Measurements from ENCODE around the gene RNASEH2A. TPM values are rescaled to one million over a fixed set of nuclear protein-coding genes. Genes with fewer than 3 reads are reported as not detected.

RNASEH2A gene
- polyA plus RNA-seq, 2 of the 4 experiments (the other 2 are of a cell fraction) = 37.2 to 45.5 TPM

DNA sequence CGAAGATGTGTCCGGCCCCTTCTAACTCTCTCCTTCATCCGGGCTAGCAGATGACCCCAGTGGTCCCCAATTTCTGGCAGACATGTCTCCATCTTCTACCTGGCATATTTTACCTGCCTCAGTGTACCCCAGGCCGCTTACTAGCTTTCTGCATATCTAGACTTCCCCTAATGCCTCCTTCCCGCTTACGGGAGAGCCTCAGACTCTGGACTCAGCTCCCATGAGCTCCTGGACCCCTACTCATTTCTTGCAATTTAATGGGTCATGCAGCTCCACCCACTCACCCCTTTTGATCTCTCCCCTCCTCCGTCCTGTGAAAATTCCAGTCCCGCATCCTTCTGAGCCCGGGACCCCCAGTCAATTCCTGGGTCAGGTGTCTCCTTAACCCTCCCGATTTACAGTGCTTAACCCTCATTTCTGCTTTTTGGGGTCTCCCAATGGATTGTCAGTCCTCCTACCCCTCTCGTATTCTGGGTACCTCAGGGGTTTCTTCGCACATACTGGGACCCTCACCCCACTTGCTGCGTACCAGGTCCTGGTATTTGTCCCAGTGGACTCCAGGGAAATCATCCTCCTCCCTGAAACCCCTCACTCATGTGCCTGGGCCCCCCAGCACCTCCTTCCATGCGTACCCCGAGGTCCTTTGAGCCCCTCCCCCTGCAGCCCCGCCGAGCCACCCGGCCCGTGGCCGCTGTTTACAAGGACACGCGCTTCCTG, 15.6 kb upstream of the RNASEH2A start:
- FAIRE-seq (no peak), DNase-seq (ENCODE audit: low read depth in 1 of 2, low spot score in 1 of 2) (no peak), ATAC-seq (no peak)
- CTCF ChIA-PET = interaction anchor here (0.7 to 17.4 kb wide), 4 partner anchors 8 to 57 kb away, joined by 3 to 901 read pairs (median 6); partner anchors contain the start of gene HOOK2
- 16% methylated on average over 13 of the region's 22 CpGs for WGBS (ENCODE audit: missing lambda C conversion rate)
- TF ChIP-seq CBX2 (IDR thresholded peaks at IDR 0.05; ENCODE audit: borderline replicate concordance, low read depth) = no peak
- TF ChIP-seq HOXA7 (CRISPR knock-in tag; IDR thresholded peaks at IDR 0.05) = peak; percentile 61; the same call in 1 of the 2 replicates
- no peak for TF ChIP-seq JUN (IDR thresholded peaks at IDR 0.05)
- no peak for TF ChIP-seq MAZ (IDR thresholded peaks at IDR 0.05; ENCODE audit: borderline replicate concordance, low read depth, low read length)
- no peak for TF ChIP-seq MYC (IDR thresholded peaks at IDR 0.05; ENCODE audit: borderline replicate concordance, low read length)
- TF ChIP-seq, protein P1, sequence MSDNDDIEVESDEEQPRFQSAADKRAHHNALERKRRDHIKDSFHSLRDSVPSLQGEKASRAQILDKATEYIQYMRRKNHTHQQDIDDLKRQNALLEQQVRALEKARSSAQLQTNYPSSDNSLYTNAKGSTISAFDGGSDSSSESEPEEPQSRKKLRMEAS (IDR thresholded peaks at IDR 0.05) = peak; percentile 97; the same call in 1 of the 2 replicates
- no peak for TF ChIP-seq ZNF302 (CRISPR knock-in tag; IDR thresholded peaks at IDR 0.05)
- TF ChIP-seq PHF8 (IDR thresholded peaks at IDR 0.05; ENCODE audit: borderline replicate concordance, low read depth) = no peak
- TF ChIP-seq TFCP2L1 (CRISPR knock-in tag; IDR thresholded peaks at IDR 0.05) = peak; percentile 13; the same call in 1 of the 2 replicates
- H3K27ac ChIP-seq = peak overlapping the region; percentile 96 to 99
- POLR2A ChIA-PET = interaction anchor here (1.2 to 6.5 kb wide), 7 partner anchors 8 to 54 kb away, joined by 7 to 122 read pairs (median 8); partner anchors contain the start of genes GET3 and RNASEH2A
- peaks cover 56% of the 10 kb centered on the region for H3K4me1 ChIP-seq
- peak overlapping the region; percentile 99 for H3K4me2 ChIP-seq
- H3K4me3 ChIP-seq = peak overlapping the region; percentile 92
- no peaks in the 10 kb centered on the region for H3K9me3 ChIP-seq

DNA sequence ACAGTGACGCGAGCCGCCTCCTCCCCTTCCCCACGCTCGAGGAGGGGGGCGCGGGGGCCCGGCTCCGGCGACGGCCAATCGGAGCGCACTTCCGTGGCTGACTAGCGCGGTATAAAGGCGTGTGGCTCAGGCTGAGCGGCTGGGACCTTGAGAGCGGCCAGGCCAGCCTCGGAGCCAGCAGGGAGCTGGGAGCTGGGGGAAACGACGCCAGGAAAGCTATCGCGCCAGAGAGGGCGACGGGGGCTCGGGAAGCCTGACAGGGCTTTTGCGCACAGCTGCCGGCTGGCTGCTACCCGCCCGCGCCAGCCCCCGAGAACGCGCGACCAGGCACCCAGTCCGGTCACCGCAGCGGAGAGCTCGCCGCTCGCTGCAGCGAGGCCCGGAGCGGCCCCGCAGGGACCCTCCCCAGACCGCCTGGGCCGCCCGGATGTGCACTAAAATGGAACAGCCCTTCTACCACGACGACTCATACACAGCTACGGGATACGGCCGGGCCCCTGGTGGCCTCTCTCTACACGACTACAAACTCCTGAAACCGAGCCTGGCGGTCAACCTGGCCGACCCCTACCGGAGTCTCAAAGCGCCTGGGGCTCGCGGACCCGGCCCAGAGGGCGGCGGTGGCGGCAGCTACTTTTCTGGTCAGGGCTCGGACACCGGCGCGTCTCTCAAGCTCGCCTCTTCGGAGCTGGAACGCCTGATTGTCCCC, 14.9 kb upstream of the RNASEH2A start, which contains the start of gene JUNB:
TSS of gene JUNB (plus strand) at position 142 of the 706 bp plus-strand sequence. CDS start at position 428, 286 bp downstream.
- ChIA-PET CTCF (interaction anchor here (0.7 to 17.4 kb wide), 8 partner anchors 8 to 90 kb away, joined by 3 to 901 read pairs (median 3); partner anchors contain the start of genes DNASE2 and HOOK2), POLR2A (interaction anchor here (1.0 to 6.5 kb wide), 9 partner anchors 9 to 376 kb away, joined by 3 to 122 read pairs (median 7); partner anchors contain the start of genes DNASE2, GET3 and RNASEH2A)
- FAIRE-seq (no peak), DNase-seq (ENCODE audit: low read depth in 1 of 2, low spot score in 1 of 2) (peak; percentile 75 to 95), ATAC-seq (peak; percentile 42 to 60)
- Histone ChIP-seq H3K27ac (peak within 1 kb of the TSS; percentile 96 to 99), H3K4me2 (peak within 1 kb of the TSS; percentile 99), H3K4me3 (peak within 1 kb of the TSS; percentile 92), H3K4me1 (peaks cover 55% of the 10 kb centered on the region), H3K9me3 (no peaks in the 10 kb centered on the region)
- 3% methylated on average over 14 of the region's 73 CpGs for WGBS (ENCODE audit: missing lambda C conversion rate)
- TF ChIP-seq JUN (IDR thresholded peaks at IDR 0.05) (peak; percentile 94 to 98), TP53 (CRISPR knock-in tag; IDR thresholded peaks at IDR 0.05) (no peak), HOXB5 (CRISPR knock-in tag; IDR thresholded peaks at IDR 0.05) (peak; percentile 39; the same call in 1 of the 2 replicates), KDM1A (IDR thresholded peaks at IDR 0.05; ENCODE audit: low read depth) (no peak), PHF8 (IDR thresholded peaks at IDR 0.05; ENCODE audit: borderline replicate concordance, low read depth) (peak; percentile 70), NR3C1 (IDR thresholded peaks at IDR 0.05) (no peak), MAZ (IDR thresholded peaks at IDR 0.05; ENCODE audit: borderline replicate concordance, low read depth, low read length) (peak; percentile 85), GATA3 (IDR thresholded peaks at IDR 0.05; ENCODE audit: borderline replicate concordance) (peak; percentile 74; the same call in 1 of the 2 replicates), POLR2AphosphoS2 (conservative IDR thresholded peaks at IDR 0.05; ENCODE audit: low read length) (peak; percentile 67; the same call in 1 of the 2 replicates), RNF2 (IDR thresholded peaks at IDR 0.05; ENCODE audit: borderline replicate concordance, low read depth) (no peak), FOXS1 (CRISPR knock-in tag; IDR thresholded peaks at IDR 0.05) (no peak), MYC (IDR thresholded peaks at IDR 0.05; ENCODE audit: borderline replicate concordance, low read length) (peak; percentile 52; the same call in 1 of the 2 replicates), HOXB13 (CRISPR knock-in tag; IDR thresholded peaks at IDR 0.05; ENCODE audit: low read depth) (no peak), SMC3 (IDR thresholded peaks at IDR 0.05) (no peak), TFCP2L1 (CRISPR knock-in tag; IDR thresholded peaks at IDR 0.05) (peak; percentile 96), ZFP36 (IDR thresholded peaks at IDR 0.05; ENCODE audit: borderline replicate concordance, partially characterized antibody) (no peak), POLR2A (IDR thresholded peaks at IDR 0.05; ENCODE audit: low read length) (peak; percentile 100), HOXA7 (CRISPR knock-in tag; IDR thresholded peaks at IDR 0.05) (peak; percentile 80), FOSL2 (IDR thresholded peaks at IDR 0.05) (no peak), FOSL2 (CRISPR knock-in tag; IDR thresholded peaks at IDR 0.05) (peak; percentile 43), NFE2L2 (conservative IDR thresholded peaks at IDR 0.05; ENCODE audit: low read length) (no peak), CHD2 (IDR thresholded peaks at IDR 0.05; ENCODE audit: low read length, partially characterized antibody) (peak; percentile 39)
- TF ChIP-seq, protein P1 (IDR thresholded peaks at IDR 0.05) = peak; percentile 63
- TF ChIP-seq, protein P2, sequence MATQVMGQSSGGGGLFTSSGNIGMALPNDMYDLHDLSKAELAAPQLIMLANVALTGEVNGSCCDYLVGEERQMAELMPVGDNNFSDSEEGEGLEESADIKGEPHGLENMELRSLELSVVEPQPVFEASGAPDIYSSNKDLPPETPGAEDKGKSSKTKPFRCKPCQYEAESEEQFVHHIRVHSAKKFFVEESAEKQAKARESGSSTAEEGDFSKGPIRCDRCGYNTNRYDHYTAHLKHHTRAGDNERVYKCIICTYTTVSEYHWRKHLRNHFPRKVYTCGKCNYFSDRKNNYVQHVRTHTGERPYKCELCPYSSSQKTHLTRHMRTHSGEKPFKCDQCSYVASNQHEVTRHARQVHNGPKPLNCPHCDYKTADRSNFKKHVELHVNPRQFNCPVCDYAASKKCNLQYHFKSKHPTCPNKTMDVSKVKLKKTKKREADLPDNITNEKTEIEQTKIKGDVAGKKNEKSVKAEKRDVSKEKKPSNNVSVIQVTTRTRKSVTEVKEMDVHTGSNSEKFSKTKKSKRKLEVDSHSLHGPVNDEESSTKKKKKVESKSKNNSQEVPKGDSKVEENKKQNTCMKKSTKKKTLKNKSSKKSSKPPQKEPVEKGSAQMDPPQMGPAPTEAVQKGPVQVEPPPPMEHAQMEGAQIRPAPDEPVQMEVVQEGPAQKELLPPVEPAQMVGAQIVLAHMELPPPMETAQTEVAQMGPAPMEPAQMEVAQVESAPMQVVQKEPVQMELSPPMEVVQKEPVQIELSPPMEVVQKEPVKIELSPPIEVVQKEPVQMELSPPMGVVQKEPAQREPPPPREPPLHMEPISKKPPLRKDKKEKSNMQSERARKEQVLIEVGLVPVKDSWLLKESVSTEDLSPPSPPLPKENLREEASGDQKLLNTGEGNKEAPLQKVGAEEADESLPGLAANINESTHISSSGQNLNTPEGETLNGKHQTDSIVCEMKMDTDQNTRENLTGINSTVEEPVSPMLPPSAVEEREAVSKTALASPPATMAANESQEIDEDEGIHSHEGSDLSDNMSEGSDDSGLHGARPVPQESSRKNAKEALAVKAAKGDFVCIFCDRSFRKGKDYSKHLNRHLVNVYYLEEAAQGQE (IDR thresholded peaks at IDR 0.05) = peak; percentile 61
- TF ChIP-seq, protein P3, sequence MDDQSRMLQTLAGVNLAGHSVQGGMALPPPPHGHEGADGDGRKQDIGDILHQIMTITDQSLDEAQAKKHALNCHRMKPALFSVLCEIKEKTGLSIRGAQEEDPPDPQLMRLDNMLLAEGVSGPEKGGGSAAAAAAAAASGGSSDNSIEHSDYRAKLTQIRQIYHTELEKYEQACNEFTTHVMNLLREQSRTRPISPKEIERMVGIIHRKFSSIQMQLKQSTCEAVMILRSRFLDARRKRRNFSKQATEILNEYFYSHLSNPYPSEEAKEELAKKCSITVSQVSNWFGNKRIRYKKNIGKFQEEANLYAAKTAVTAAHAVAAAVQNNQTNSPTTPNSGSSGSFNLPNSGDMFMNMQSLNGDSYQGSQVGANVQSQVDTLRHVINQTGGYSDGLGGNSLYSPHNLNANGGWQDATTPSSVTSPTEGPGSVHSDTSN (IDR thresholded peaks at IDR 0.05) = peak; percentile 83
